NCI-H1417 treated with DMSO at 0.1 percent for 48 hours (cell line): ENCODE measurements around the gene STK38L.

Experiments
- DNase-seq: peaks from one replicate; lab custom pipeline; 2025; lab: John Stamatoyannopoulos, UW

The STK38L gene

DNA sequence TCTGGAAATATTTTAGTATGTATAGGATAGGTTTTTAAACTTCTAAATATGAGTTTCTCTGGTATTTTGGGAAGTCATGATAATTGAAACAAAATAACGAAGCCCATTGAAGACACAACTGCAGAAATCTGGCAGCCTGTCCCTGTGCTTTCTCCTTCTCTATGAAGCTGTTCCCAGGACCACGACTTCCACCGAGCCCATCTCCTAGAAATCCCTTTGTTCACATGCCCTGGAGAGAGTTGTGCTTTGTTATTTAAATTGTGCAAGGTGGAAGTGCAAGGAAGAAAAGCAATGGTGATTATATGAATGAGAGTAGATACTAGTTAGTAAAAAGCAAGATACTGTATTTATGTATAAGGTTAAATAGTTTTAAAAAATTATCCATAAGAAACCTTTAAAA is 32.2 kb downstream of the STK38L start:
- no peak for DNase-seq

DNA sequence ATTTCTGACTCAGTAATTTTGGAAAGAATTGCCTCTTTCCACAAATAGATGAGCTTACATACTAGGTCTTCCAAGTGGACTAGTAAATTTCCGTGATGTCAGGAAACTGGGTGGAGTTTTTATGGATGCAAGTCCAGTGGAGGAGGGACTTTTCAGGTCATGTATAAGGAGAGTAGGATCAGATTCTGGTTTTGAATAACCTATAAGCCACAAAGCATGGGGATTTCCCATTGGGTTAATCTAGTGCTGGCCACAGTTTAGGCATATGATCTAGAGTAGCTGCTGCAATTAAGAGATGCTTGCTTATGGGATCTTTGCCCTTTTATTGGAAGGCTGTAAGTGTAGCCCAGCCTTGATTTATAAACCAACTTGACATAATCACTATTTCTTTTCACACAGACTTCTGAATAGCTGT is 33.8 kb downstream of the STK38L start:
- DNase-seq, result no peak

DNA sequence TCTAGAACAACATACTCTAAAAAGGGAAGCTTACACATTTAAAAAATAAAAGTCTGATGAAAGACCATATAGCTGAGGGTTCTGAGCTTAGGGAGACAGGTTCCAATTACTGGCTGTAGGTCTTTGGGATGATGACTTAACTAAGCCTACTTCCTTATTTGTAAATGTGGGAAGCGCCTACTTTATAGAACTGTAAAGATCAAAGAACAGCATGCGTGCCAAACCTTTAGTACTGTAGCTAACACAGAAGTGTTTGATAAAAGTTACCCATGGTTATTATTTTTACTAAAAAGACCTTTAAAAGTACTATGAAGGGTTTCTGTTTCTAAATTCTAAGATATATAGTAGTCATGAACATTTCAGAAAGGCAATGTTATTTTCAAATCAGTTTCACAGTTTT is 35.7 kb downstream of the STK38L start:
- no peak for DNase-seq

GRCh38 chr12:27280412-27280811 is 36.3 kb downstream of the STK38L start:
- DNase-seq, result no peak

- no peak for DNase-seq
These were observed 38.7 kb downstream of the STK38L start for GRCh38 chr12:27282754-27283153.

DNA sequence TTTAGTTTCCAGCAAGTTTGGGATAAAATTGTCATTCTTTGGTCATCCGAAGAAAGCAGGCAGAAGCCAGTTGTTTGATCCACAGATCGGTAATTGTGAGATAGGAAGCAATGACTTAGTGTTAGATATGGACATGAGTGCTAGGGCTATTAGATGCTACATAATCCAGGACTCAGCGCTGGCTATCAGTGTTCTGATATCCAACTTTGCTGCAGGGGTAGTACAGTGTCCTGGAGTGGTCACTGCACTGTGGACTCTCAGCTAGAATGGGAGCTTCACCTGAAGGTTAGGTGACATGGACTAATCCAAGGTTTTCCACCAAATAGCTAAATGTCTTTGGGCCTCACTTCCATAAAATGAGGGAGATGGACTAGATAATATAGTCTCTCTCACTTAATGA is 39.9 kb downstream of the STK38L start:
- DNase-seq, result no peak

DNA sequence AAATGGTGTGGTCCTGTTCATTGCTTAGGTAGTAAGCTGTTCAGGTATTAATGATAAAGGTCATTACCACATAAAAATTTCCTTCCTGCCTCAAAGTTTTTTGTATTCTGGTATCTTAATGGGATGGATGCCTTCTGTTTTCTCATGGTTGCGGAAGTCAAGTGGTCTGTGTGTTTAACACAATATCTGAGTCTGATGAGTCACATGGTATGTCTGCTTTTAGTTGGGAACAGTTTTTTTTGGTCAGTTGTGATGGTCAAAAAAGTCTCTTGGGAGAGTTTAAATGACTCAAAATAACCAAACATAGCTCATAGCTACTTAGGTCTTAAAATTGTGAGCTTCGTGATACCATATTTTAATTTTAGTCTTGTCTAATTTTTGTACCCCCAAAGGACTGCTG is 40.7 kb downstream of the STK38L start:
- no peak for DNase-seq

GRCh38 chr12:27285403-27285802 is 41.3 kb downstream of the STK38L start:
- DNase-seq, result no peak

GRCh38 chr12:27289414-27289813 is 45.3 kb downstream of the STK38L start:
- no peak for DNase-seq

DNA sequence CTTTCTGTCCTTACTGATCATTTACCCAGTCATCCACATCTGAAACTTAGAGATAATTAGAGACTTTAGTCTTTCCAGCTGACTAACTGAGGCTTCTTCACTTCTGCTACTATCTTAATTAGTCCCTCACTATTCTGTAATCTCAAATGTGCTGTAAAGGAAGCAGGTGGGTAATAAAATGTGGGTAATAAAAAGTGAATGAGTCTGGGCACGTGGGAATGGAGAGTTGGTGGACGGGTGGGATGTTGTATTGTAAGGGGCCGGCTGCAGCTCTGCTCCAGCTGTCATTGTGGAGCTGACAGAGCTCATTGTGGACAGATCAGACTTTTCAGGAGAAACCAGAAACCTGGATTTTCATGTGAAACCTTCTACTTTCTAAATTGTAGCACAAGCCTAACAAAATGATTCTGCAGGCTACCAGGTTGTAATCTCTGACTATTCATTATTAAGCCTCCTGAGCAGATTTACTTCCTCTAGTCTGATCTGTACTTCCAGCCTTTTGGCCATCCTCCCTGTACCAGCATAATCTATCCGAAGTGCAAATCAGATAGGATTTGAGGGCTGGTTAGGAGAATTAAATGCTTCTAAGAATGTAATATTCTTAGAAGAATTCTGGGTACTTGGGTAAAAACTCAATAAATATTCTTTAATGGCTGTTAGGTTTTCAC is 46.5 kb downstream of the STK38L start:
- no peak for DNase-seq

DNA sequence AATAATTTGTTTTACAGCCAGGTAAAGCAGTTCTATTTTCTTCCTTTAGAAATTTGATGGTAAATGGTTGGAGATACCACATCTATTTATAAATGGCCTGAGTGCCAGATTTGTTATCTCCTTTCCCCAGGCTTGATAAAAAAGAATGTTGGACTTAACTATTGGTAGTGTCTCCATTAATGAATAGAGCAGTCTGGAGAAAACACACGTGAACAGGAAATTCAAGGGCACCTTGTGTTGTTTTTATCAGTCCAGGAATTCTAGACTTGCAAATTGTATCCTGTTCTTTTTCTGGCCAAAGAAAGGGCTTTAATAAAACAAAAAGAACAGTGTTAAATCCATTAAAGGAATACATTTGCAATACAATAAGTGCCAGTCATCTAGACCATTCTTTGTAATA is 47.8 kb downstream of the STK38L start:
- DNase-seq, result no peak

- no peak for DNase-seq
These were observed 48.6 kb downstream of the STK38L start for GRCh38 chr12:27292718-27293117.

GRCh38 chr12:27293463-27293862 is 49.4 kb downstream of the STK38L start:
- DNase-seq, result no peak

- DNase-seq, result no peak
These were observed 52.6 kb downstream of the STK38L start for GRCh38 chr12:27296674-27297073.

DNA sequence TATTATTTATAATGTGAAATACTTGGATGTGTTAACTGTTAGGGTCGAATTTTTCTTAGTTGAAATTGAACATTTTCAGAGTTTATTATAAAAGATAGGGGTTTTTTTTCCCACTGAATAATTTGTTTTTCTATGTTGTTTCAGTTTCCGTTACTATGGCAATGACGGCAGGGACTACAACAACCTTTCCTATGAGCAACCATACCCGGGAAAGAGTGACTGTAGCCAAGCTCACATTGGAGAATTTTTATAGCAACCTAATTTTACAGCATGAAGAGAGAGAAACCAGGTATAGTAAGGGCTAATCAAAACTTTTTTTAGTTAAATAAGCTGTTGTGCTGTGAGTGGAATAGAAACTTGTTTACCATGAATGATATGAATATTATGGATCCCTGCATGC is 53.5 kb downstream of the STK38L start:
- DNase-seq, result no peak

- DNase-seq, result no peak
These were observed 55.0 kb downstream of the STK38L start for GRCh38 chr12:27299102-27299501.

DNA sequence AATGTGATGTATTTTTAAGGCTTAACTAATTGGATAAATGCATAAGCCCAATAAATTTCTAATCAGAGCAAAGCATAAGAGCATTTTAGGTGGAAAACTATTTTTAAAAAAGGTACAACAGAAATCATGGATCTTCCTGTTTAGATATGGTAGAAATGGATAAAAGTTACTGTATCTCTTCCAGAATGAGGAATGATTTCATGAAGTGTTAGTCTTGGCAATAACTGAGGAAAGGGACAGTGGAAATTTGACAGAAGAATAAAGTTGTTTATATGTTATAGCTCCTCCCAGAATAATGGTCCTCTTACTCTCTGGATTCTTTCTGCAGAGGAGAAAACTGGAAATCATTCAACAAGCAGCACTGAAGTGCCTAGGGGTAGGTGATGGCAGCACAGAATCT is 56.1 kb downstream of the STK38L start:
- DNase-seq, result no peak

- DNase-seq, result no peak
These were observed 59.3 kb downstream of the STK38L start for GRCh38 chr12:27303139-27304111.

- DNase-seq, result no peak
These were observed 60.8 kb downstream of the STK38L start for GRCh38 chr12:27304856-27305255.

- peak; percentile 32 for DNase-seq
These were observed 61.8 kb downstream of the STK38L start for GRCh38 chr12:27305673-27306456.

- no peak for DNase-seq
These were observed 65.4 kb downstream of the STK38L start for GRCh38 chr12:27309293-27309994.

DNA sequence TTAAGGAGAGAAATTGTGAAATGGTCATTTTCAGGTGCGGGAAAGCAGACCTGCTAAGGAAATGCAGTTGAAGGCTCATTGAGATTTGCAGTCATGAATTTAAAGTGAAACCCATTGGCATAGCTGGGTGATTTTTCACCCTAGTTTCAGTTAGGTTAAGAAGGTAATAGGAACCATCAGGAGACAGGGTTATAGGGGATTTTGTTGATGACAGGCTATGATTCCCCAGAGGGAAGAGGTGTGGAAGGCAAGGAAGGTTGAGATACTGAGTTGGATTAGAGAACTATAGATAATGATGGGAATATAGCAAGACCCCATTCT is 65.9 kb downstream of the STK38L start:
- DNase-seq, result no peak
